Activated gamma-delta T cell treated with anti-CD3 and anti-CD28 coated beads, Interleukin-2, amount 50 U/mL, for 16 hours (primary cell): ENCODE results near the gene RNF145.

Experiments
- DNase-seq: peaks from one replicate; pipeline ENCODE4 v3.0.0-alpha.2; 2020; ENCODE audit warnings: low read depth

Gene RNF145

DNA sequence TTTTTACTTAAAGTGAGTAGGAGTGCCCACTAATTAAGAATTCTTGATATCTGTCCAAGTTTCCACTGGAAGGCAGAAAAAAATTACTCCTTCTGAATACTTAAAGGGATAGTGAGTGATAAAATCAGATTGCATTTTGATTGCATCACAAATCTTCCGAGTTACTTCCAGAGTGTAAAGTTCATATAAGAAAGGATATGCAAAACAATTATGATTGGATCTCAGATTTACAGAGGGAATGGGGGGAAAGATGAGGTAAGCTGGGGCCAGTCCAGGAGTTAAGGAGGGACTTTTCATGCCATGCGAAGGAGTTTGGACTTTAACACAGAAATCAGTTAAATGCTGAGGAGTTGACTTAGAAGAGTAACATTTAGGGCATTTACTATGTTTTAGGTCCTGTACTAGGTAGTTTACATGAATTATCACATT, 9.3 kb upstream of the RNF145 start:
- DNase-seq, result no peak

DNA sequence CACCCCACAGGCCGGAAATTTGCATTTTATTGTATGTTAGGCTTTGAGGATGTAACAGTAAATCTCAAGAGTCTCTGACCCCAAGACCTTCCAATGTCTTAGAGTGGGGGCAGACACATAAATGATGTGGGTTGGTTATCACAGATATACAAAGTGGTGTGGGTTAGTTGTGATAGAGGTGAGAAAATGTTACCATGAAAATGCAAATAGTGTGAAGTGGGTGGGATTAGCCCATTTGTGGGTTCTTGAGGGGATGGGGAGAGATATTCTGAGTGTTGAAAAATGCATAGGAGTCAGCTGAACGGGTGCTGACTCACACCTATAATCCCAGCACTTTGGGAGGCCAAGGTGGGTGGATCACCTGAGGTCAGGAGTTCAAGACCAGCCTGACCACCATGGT, 7.9 kb upstream of the RNF145 start:
- DNase-seq, result no peak

DNA sequence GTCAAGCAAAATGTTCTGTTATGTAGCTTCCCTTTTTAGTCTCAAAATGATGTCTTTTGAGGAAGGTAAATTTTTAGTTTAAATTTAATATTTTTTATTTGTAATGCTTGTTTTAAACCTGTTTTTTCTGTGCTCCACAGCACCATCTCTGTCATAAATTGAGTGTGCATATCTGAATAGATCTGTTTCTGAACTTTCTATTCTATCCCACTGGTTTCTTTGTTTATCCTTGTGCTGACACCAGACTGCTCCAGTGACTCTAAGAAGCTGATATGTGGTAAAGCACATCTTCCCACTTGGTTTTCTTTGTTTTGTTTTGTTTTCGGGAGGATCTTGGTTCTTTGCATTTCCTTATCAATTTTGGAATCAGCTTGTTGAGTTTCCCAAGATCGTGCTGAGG, 7.1 kb upstream of the RNF145 start:
- no peak for DNase-seq

- no peak for DNase-seq
Measured at GRCh38 chr5:159215886-159216285, 6.5 kb upstream of the RNF145 start.

DNA sequence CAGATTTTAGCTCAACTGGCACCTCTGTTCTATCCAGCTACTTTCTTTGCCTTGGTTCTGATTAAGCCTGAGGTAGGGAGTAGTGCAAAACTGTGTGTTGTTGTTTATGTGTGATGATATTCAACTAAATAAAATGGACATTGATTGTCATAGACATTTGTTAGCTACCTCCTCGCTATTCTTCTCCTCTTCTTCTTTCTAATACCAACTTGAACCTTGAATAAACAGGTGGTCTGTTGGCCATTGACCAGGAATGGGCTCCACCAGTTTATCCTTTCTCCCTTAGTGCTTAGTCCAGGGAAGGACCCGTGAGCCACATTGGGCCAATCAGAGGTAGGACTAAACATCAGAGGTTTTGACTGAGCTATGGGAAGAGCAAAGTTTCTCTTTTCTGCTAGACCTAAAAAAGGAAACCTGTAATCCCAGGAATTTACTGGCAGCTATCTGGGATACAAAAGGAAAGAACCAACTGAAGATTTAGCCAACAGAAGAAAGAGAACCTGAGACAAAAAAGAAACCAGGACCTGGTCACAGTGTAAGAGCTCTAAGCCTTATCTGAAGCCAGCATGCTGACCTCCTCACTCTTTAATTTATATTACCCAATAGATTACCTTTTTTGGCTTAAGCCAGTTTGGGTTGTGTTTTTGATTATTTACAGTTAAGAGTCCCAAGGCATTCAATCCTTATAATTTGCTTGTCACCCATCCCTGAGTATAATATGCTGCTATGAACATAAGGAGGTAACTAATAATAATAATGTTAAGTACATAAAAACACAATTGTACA, 5.3 kb upstream of the RNF145 start:
- DNase-seq, result no peak

DNA sequence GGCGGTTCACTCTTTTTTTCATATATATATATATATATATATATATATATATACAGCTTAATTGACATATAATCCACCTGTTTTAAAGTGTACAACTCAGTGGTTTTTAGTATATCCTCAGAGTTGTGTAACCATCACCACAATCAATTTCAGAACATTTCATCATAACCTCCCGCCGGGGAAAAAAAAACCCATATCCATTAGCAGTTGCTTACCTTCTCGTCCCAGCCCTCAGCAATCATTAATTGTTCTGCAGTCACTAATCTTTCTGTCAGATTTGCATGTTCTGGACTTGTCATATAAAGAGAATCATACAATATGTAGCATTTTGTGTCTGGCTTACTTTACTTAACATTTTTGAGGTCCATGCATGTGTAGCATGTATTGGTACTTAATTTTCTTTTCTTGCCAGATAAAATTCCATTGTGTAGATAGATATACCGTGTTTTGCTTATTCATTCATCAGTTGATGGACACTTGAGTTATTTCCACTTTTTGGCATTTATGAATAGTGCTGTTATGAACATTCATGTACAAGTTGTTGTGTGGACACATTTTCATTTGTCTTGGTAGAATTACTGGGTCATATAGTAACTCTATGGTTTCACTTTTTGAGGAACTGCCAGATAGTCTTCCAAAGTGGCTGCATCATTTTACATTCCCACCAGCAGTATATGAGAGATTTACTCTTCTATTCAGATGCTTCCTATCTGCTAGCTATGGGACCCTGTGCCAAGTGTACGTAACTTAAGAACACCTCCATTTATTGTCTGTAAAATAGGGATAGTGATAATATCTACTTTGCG, 3.5 kb upstream of the RNF145 start:
- no peak for DNase-seq

GRCh38 chr5:159211729-159212174, 2.4 kb upstream of the RNF145 start:
- DNase-seq, result no peak

DNA sequence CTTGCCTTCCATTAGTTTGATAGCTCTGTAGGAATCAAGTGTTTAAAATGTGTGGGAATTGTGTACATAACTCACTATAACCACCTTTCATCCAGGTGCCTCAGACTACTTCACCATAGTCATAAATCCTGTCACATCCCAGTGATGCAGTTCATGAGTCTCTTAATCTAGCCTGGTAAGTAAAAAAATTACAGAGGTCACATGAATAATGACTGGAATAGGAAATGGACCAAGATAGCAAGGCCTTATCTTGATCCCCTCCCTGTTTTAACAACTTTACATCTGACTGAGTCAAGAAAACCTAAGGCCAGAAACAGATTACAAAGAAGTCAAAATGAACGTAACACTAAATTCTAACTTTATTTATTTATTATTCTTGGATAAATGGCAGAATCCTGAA, 1.5 kb upstream of the RNF145 start:
- DNase-seq, result no peak

DNA sequence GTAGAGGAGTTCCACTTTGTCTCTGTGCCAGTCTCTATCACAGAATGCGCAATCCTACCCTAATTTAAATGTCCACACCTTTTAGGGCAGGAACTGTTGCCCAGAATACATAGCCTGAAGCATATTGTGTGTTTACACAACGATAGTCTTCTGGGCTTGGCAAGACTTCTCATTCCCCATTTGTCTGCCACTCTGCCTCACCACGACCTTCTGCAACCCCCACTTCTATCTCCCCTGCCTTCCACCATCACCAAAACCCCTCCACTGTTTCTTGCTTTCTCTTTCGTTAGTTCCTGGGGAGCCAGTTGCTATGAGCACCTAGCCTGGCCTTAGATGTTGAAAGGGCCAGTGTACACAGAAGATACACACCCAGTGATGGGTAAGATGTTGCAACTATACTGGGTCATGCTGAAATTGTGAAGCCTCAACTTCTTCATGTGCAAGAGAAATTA, 883 bp upstream of the RNF145 start:
- no peak for DNase-seq

GRCh38 chr5:159208514-159209437, 577 bp downstream of the RNF145 start:
- DNase-seq, result no peak

GRCh38 chr5:159207686-159208513, 1.5 kb downstream of the RNF145 start:
- peak; percentile 64 for DNase-seq

GRCh38 chr5:159207222-159207685, 2.1 kb downstream of the RNF145 start:
- no peak for DNase-seq

DNA sequence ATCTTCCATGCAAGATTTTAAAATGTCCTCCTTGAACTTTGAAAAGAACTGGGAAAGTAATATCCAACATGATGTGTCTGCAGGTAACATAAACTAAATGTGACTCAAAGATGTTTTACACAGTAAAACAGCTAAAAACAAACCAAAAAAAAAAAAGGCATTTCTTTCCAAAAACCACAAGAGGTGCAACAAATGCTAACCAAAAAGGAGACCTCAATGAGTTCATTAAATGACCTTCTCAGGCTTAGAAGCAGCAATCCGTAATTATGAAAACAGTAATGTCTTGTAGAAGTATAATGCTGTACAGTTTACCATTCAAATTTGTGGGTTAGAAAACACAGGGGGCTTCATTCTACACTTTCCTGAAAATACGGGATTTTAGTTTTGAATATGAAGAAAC, 2.5 kb downstream of the RNF145 start:
- no peak for DNase-seq

GRCh38 chr5:159206368-159206767, 3.0 kb downstream of the RNF145 start:
- DNase-seq, result no peak

GRCh38 chr5:159203351-159203750, 6.0 kb downstream of the RNF145 start:
- DNase-seq, result no peak

DNA sequence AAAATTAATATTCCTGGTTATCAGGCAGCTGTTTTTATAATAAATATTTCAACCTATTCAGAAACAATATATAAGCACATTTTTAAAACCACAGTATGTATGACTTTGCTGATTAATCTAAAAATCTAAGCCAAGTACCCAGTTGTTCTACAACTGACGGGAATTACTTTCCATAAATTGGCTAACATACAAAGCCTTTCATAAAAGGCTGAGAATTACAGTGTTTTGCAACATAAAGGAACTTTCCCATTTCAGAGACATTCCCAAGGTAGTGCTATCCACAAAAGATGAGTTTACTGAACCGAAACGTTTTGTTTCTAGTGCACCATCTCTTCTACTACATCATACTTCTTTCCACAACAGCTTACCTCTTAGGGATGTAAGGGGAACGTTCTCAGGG, 7.2 kb downstream of the RNF145 start:
- no peak for DNase-seq

- no peak for DNase-seq
Measured at GRCh38 chr5:159199780-159200179, 9.6 kb downstream of the RNF145 start.

DNA sequence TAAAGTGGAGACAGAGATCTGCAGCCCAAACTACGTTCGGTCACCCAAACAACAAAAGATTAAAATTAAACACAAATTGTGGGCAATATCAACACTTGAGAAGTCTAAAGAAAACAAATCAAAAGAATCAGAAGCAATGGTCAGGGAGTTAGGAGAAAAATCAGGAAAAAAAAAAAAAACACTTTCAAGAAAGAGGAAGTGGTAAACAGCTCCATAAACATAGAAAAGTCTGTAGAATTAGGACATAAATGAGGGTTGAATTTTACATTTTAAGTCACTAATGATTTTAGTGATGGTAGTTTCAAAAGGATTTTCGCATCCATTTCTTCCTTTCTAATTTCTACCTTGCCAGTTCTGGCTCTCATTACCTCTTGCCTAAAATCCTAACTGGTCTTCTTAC, 10.1 kb downstream of the RNF145 start:
- no peak for DNase-seq

- DNase-seq, result no peak
Measured at GRCh38 chr5:159198063-159199036, 11.0 kb downstream of the RNF145 start.

DNA sequence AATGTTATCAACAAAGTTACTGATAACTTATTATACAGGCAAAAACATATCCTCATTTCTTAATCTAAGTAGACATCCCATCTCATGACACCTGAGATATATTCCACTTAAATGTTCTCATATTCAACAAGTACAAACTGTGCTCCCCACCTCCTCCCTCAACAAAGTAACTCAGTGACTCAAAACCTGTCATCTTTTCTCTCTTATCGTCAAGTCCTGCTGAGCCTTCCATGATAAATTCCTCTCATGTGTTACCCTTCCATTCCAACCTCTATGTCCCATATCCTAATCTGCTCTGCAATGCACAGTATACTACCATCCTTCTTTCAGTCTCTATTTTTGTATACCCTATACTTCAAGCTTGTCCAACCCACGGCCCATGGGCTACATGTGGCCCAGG, 13.6 kb downstream of the RNF145 start:
- no peak for DNase-seq
